NCI-H2081 (cell line): Measurements from ENCODE around the gene IL2RA.
"Not testable (repeated sequence)": the region's sequence is repeated elsewhere in the genome, so short reads cannot be mapped to it uniquely, and the experiment has no call there.

Experiments
- DNase-seq, 2 experiments: peaks; one replicate each; lab custom pipeline; 2025; lab: John Stamatoyannopoulos, UW

The IL2RA gene

GRCh38 chr10:6082496-6083395 is 20.6 kb upstream of the IL2RA start:
- DNase-seq = no peak

DNA sequence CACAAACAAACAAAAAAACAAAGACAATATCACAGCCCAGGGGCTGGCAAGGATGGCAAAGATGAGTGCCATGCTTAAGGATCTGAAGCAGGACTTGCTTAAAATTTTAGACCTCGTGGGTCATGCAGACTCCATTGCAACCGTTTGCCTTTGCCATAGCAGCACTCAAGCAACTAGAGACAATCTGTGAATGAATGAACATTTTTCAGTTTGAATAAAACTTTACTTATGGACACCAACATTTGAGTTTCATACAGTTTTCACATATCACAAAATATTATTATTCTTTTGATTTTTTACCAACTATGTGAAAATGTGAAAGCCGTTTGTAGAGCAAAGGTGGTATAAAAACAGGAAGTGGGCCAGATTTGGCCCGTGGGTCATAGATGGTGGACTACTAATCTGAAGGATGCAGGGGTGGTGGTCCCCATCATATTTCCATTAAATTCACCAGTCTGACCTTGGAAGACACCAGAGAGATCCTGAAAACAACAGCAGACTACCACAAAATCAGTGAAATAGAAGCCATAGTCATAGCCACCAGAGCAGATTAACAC is 18.3 kb upstream of the IL2RA start:
- no peak for DNase-seq

DNA sequence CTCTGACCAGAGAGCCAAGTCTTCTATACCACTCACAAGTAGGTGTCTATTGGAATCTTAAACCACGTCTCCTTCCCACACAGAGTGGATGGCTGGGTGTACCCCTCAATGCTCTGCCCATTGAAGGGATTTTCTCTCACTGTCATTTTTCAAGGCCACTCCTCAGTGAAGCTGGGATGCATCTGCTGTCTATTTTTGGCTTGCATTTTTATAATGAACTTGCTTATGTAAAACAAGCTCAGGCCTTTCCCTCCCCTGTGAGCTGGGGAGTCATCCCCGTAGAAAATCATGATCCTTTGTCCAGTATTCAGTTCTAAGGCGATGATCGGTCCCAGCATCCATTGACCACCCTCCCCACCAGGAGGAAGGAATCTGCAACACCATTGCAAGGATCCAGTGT is 16.9 kb upstream of the IL2RA start:
- DNase-seq = no peak

- DNase-seq = no peak
Observed at GRCh38 chr10:6077071-6077675, 15.0 kb upstream of the IL2RA start.

DNA sequence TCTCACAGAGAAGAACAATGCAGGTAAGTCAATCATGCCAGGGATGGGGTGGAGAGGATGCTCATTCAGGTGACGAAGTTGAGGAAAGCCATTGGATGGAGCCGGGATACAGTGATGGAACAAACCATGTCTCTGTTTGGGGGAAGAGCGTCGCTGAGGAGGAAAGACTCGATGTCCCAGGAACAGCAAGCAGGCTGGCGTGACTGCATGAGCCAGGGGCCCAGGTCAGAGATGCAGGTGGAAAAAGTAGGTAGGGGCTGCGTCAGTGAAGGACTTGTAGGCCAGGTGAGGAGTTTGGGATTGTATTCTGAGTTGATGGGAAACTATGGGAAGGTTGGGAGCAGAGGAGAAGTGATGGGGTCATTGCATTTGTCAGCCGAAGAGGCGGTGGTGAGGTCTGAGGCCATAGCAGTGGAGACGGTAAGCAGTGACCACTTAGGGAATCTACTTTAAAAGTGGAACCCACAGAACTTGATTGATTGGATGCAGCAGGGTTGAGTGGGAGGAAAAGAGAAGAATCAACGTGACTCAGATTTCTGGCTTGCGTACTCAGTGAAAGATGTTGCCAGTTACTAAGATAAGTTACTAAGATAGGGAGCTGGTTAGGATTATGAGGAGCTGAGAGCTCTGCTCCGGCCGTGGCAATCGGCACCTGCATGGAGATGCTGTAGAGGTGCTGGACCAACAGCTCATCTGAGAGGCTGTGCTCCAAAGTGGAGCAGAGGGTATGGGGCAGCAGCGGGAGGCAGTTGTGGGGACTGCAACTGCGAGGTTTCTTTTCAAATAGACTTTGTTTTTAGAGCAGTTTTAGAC is 12.5 kb upstream of the IL2RA start:
- DNase-seq = no peak

DNA sequence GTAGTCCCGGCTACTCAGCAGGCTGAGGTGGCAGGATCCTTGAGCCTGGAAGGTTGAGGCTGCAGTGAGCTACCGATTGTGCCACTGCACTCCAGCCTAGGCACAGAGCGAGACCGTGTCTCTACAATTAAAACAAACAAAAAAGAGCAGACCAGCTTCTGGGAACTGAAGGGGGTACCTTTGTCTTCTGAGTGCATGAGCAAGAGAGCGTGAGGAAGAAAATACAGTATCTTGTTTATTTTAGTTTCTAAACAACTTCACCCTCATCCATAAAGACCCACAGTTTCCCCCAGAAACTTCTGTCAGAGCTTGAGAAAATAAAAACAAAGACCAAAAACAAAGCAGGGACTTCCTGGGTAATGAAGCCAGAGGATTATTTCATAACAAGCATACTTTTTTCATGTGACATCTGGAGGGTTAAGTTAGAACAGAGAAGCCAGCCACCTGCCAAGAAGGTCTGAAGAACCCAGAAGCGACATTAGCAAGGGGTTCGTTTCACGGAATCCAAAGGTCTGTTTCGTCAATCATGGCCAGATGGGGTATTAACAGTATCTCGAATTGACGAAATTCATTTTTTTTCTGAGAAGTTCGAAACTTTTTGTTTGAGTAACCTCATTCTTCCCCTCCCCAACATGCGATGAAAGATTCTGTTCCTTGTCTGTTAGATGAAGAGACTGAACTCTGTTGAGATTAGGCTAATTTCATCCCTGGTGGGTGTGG is 10.2 kb upstream of the IL2RA start:
- no peak for DNase-seq

- DNase-seq = no peak
Observed at GRCh38 chr10:6071181-6072175, 9.3 kb upstream of the IL2RA start.

DNA sequence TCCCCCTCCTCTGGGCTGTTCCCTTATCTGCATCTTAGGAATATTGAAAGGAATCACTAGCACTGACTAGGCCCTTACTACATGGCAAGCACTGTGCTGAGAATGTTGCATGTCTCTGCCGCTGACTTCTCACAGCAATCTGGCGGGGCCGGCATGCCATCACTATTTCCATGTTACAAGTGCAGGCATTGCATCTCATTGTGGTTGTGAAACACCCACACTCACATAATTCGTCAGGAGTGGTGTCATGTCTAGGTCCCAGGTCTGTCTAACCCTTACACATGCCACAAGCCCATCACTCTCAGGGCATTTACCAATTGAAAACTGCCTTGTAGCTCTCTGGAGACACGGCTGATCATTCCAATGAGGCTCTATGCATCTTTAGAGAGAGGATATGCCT is 8.5 kb upstream of the IL2RA start:
- DNase-seq = no peak

GRCh38 chr10:6069081-6069931 is 7.1 kb upstream of the IL2RA start:
- no peak for DNase-seq

DNA sequence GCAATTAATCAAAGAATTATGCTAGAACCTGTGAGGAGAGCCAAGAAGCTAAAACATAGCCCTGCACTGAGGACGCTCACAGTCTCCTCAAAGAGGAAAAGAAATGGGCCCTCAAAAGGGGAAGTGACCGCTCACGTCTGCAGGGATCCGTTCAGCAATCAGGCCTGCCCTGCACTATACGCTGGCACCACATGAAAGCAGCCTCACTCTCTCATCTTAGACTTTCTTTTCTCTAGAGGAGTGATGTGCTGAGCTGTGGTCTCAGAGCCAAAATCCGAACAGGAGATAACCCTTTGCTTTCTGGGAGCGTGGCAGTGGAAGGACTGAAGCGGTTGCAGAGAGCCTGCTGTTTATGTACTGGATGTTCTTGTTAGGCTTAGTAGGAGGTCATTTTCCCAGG is 6.3 kb upstream of the IL2RA start:
- no peak for DNase-seq

- DNase-seq = no peak
Observed at GRCh38 chr10:6068006-6068405, 5.8 kb upstream of the IL2RA start.

DNA sequence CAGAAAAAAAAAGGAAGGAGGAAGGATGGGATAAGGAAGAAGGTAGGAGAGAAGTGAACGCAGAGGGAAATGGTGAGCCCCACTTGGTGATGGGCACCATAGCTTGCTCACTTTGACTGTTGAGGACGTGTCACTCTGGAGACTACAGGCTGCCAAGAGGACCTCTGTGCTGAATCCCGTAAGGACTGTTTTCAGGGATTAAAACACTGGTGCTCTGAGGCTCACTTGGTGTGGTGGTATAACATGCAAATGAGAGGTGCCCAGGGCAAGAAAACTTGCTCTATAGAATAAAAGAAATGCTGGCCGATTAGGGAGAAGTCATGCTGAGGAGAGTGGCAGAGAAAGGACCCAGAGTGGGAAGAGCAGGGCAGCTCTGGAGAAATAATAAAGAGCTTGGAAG is 5.3 kb upstream of the IL2RA start:
- no peak for DNase-seq

- no peak for DNase-seq
Observed at GRCh38 chr10:6065835-6066234, 3.7 kb upstream of the IL2RA start.

DNA sequence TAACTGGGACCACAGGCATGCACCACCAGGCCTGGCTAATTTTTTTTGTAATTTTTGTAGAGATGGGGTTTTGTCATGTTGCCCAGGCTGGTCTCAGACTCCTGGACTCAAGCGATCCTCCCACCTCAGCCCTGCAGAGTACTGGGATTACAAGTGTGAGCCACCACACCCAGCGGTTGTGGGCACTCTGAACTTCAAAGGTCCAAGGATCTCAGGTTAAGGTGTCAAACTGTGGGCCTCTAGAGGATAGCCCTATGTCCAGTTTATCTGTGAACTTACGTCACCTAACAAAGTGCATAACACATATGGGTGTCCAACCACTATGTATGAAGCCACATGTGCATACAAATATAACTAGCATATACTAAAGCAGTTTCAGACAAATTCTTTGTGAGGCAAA is 3.2 kb upstream of the IL2RA start:
- no peak for DNase-seq

GRCh38 chr10:6064726-6065125 is 2.6 kb upstream of the IL2RA start:
- not testable (repeated sequence) for DNase-seq

- DNase-seq = no peak
Observed at GRCh38 chr10:6064119-6064518, 2.0 kb upstream of the IL2RA start.

- no peak for DNase-seq
Observed at GRCh38 chr10:6061056-6061455, 1.1 kb downstream of the IL2RA start.

DNA sequence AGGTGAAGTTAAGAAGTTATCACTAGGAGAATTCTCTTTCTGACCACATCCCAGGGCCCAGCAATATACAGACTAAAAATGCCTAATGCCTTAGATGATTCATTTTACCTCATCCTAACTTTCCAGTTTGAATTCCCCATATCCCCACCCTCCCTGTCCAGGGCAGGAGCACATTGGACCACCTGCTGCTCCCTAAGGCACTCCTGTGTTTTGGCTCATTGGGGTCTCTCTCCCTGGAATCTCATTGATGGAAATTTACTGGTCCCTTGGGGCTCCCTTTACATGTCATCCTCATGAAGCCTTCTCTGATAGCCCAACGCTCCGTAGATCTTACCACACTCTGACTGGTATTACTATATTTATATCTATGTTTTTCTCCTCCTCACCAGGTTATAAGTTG is 2.7 kb downstream of the IL2RA start:
- no peak for DNase-seq

DNA sequence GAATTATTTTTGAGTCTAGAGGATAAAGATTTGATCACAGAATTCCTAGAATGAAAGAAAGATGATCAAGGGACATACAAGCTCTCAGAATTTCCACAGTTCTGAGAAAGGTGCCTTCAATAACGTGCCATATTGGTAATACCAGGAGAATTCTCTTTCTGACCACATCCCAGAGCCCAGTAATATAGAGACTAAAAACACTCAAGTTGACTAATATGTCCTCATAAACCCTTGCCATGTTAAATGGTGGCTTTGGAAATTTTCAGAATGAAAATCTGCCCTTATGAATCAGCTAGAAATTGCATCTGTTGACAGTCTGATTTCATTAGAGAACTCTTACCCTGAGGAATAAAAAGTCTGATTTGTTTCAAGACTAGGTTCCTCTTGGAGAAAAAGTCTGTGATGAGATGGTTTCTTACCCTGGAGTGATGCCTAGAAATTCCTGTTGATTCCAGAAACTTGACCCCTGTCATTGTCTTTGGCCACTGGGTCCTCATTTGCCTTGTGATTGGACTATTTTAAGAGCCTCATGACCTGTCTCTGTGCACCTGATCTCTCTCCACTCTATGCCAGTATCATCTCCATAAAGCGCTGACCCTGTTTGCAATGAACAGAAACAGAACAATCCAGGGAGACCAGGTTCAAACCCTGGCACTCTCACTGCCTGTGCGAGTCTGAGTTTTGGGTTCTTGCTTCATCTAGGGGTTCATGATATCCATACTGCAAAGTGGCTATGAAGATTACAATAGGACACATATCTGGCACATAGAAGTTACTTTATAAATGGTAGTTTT is 3.3 kb downstream of the IL2RA start:
- DNase-seq = no peak
